Thymus (tissue), 11 donors: ENCODE results near the gene ADAMTSL3. TPM values are rescaled to one million over a fixed set of nuclear protein-coding genes. Genes with fewer than 3 reads are reported as not detected.

Experiments
- DNase-seq, 9 donors: peaks; one replicate each; pipeline ENCODE4 v3.0.0-alpha.2; 2013; ENCODE audit warnings: low spot score in 9 of 9, low read depth in 6 of 9, missing footprints in 1 of 9
- H3K27ac ChIP-seq, 2 donors: one replicate each; pipeline ENCODE4 v1.5.1; 2013; ENCODE audit warnings: control low read depth in 1 of 2, low read depth in 1 of 2, low read length in 1 of 2, mild to moderate bottlenecking in 1 of 2, moderate library complexity in 1 of 2
- H3K27me3 ChIP-seq, 2 donors: one replicate each; pipeline ENCODE4 v1.5.1; 2013; ENCODE audit warnings: low read length in 1 of 2; ENCODE audit not compliant: control insufficient read depth in 2 of 2, insufficient read depth in 1 of 2
- H3K36me3 ChIP-seq, 2 donors: one replicate each; pipeline ENCODE4 v1.5.1; 2013; ENCODE audit warnings: low read length in 1 of 2, mild to moderate bottlenecking in 1 of 2, moderate library complexity in 1 of 2; ENCODE audit not compliant: control insufficient read depth in 2 of 2, insufficient read depth in 2 of 2
- H3K4me1 ChIP-seq, 2 donors: one replicate each; pipeline ENCODE4 v1.5.1; 2013; ENCODE audit warnings: low read length in 2 of 2; ENCODE audit not compliant: control insufficient read depth in 2 of 2, insufficient read depth in 2 of 2
- H3K4me3 ChIP-seq, 2 donors: one replicate each; pipeline ENCODE4 v1.5.1; 2013; ENCODE audit warnings: low read length in 2 of 2, control low read depth in 1 of 2, mild to moderate bottlenecking in 1 of 2
- H3K9me3 ChIP-seq, 2 donors: one replicate each; pipeline ENCODE4 v1.5.1; 2013; ENCODE audit warnings: low read length in 1 of 2, mild to moderate bottlenecking in 1 of 2; ENCODE audit not compliant: control insufficient read depth in 2 of 2, insufficient read depth in 1 of 2
- WGBS: extraction: QIAGEN DNeasy Blood & Tissue Kit; methylation state at CpG from one replicate; pipeline ENCODE4 v1.1.7; 2013; 5-methylcytosine and 5-hydroxymethylcytosine counted together
- polyA plus RNA-seq: library from polyadenylated mRNA; stranded (reverse); fragments of 200-250 nt; gene quantifications from one replicate; pipeline ENCODE4 v1.2.3, GENCODE V29; 2013
- total RNA-seq: library from RNA; stranded (reverse); fragments of 120-200 nt; gene quantifications from one replicate; pipeline ENCODE4 v1.2.4, GENCODE V29; 2013
- donor health status: healthy.

The ADAMTSL3 gene
- total and polyA plus RNA-seq, 2 donors: 0.39 to 1.3 TPM

DNA sequence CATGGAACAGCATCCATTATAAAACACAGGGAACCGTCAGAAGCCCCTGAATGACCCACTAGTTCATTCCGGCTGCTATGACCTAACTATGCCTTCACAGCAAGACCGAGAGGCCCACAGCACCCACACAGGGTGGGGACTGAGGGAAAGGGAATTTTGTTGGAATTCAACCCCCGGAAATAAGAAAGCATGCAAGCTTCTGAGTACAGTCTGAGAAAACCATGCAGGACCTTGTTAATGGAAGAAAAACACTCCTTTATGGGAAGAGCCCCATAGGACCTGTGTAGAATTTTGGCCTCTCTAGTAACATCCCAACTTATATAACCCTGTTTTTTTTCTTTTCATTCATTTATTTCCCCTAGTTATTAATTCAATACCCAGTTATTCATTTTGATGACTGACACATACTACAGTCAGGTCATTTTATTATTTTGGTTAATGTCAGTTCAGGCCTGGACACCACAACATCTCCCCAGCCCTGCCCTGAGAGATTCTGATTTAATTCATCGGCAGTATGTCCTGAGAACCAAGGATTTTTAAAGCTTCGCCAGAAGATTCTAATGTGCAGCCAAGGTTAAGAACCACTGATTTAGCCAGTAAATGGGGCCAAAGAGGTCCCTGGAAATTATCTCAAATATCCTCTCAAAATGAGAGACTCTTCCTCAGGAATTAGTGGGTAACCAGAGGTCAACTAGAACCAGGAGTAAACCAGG is 350.0 kb downstream of the ADAMTSL3 start:
- H3K27ac ChIP-seq: no peak overlapping the region
- WGBS: 95% methylated on average over 6 of the region's 6 CpGs
- H3K4me1 ChIP-seq: no peaks in the 10 kb centered on the region
- no peaks in the 10 kb centered on the region for H3K27me3 ChIP-seq
- DNase-seq: no peak
- no peaks in the 10 kb centered on the region for H3K9me3 ChIP-seq
- no peak overlapping the region for H3K4me3 ChIP-seq
- no peaks in the 10 kb centered on the region for H3K36me3 ChIP-seq

- Histone ChIP-seq H3K4me1 (no peaks in the 10 kb centered on the region), H3K27ac (no peak overlapping the region), H3K4me3 (no peak overlapping the region), H3K27me3 (no peaks in the 10 kb centered on the region), H3K9me3 (no peaks in the 10 kb centered on the region), H3K36me3 (no peaks in the 10 kb centered on the region)
- WGBS: 82% methylated on average over 4 of the region's 4 CpGs
- DNase-seq: no peak
Measured at GRCh38 chr15:84006421-84006820, 352.5 kb downstream of the ADAMTSL3 start.

- no peak overlapping the region for H3K27ac ChIP-seq
- no peaks in the 10 kb centered on the region for H3K4me1 ChIP-seq
- no peak overlapping the region for H3K4me3 ChIP-seq
- no peak for DNase-seq
- no peaks in the 10 kb centered on the region for H3K9me3 ChIP-seq
- no peaks in the 10 kb centered on the region for H3K27me3 ChIP-seq
- WGBS: 95% methylated on average over 7 of the region's 7 CpGs
- no peaks in the 10 kb centered on the region for H3K36me3 ChIP-seq
Measured at GRCh38 chr15:84009616-84010015, 355.7 kb downstream of the ADAMTSL3 start.

- no peaks in the 10 kb centered on the region for H3K9me3 ChIP-seq
Measured at GRCh38 chr15:84010246-84010645, 356.3 kb downstream of the ADAMTSL3 start.

DNA sequence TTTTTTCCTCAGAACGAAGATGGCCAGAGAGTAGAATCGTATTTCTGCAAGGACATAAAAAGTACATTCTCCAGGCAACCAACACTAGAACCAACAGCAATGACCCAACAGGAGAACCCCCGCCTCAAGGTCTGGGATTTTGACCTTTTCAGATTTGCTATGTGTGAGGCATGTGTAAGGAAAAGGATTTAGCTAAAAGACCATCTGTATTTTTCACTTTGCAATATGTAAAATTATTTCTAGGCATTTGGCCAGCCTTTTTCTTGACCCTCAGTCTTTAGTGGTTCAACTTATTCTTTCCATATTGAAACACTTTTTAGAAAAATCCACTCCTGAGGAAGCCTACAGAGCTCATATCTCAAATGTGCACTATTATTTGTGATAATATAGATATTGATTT is 362.4 kb downstream of the ADAMTSL3 start:
- WGBS: 94% methylated on average over 3 of the region's 3 CpGs
- no peak overlapping the region for H3K27ac ChIP-seq
- H3K9me3 ChIP-seq: no peaks in the 10 kb centered on the region
- H3K4me1 ChIP-seq: no peaks in the 10 kb centered on the region
- H3K4me3 ChIP-seq: no peak overlapping the region
- no peaks in the 10 kb centered on the region for H3K36me3 ChIP-seq
- H3K27me3 ChIP-seq: no peaks in the 10 kb centered on the region
- DNase-seq: no peak

More at GRCh38 chr15:84010246-84010645, 356.3 kb downstream of the ADAMTSL3 start:
- H3K4me3 ChIP-seq: no peak overlapping the region
- no peak overlapping the region for H3K27ac ChIP-seq
- H3K36me3 ChIP-seq: no peaks in the 10 kb centered on the region
- H3K27me3 ChIP-seq: no peaks in the 10 kb centered on the region
- no peak for DNase-seq
- H3K4me1 ChIP-seq: no peaks in the 10 kb centered on the region
- WGBS: 96% methylated on average over 1 of the region's 1 CpG

- H3K4me3 ChIP-seq: no peak overlapping the region
- 98% methylated on average over 1 of the region's 1 CpG for WGBS
Measured at GRCh38 chr15:84022516-84022915, 368.6 kb downstream of the ADAMTSL3 start.

DNA sequence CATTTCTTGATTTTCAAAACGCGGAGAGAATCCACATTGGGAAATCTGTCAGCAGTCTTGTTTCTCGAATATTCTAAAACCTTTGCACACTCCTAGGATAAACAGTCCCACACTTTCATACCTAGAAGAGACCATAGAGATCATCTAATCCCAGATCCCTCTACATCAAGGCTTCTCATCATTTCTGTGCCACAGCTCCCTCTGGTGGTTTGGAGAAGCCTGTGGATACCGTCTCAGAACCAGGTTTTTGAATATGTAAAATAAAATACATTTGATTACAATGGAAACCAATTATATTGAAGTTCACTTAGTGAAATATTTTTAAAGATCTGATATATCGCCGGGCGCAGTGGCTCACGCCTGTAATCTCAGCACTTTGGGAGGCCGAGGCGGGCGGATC is 369.7 kb downstream of the ADAMTSL3 start:
- Histone ChIP-seq H3K36me3 (no peaks in the 10 kb centered on the region), H3K4me3 (no peak overlapping the region), H3K9me3 (no peaks in the 10 kb centered on the region), H3K27me3 (no peaks in the 10 kb centered on the region), H3K27ac (no peak overlapping the region), H3K4me1 (no peaks in the 10 kb centered on the region)
- peak in 1 of 9 donors; percentile 14 for DNase-seq
- 97% methylated on average over 11 of the region's 11 CpGs for WGBS

More at GRCh38 chr15:84022516-84022915, 368.6 kb downstream of the ADAMTSL3 start:
- Histone ChIP-seq H3K4me1 (no peaks in the 10 kb centered on the region), H3K27ac (no peak overlapping the region), H3K36me3 (no peaks in the 10 kb centered on the region), H3K9me3 (no peaks in the 10 kb centered on the region), H3K27me3 (no peaks in the 10 kb centered on the region)
- no peak for DNase-seq

DNA sequence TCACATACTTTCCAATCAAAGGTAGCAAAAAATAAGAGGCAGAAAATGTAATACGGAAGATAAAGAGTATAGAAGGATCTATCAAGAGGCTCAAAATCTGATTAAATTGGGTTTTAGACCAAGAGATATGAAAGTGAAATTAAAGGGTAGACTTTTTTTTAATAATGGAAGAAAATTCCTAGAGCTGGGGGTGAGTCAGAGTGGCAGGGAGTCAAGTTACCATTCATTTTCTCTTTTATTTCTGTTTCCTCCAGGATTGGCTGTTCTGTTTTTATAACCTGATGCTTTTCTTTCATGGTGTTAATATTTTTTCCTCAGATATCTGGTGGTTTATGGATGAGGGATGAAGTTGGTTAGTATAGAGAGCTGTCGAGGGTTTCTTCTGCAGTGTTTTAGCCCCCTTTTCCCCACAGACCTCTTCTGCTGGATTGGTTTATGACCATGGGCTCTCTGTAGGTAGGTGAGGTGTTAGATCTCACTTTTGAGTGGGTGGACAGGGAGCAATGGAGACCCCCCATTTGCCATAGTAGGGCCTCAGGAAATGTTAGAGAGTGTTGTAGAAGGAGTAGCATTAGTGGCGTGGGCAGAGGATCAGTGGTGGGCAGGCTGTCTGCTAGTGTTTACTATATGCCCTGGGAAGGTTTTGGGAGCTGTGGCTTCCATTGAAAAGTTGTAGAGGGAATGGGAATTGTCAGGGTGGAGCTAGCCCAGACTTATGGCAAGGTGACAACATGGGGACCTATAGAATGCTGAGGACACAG is 380.1 kb downstream of the ADAMTSL3 start:
- Histone ChIP-seq H3K9me3 (no peaks in the 10 kb centered on the region), H3K27ac (no peak overlapping the region), H3K4me3 (no peak overlapping the region), H3K36me3 (no peaks in the 10 kb centered on the region), H3K4me1 (no peaks in the 10 kb centered on the region), H3K27me3 (no peaks in the 10 kb centered on the region)
- DNase-seq: no peak
- 94% methylated on average over 3 of the region's 3 CpGs for WGBS

DNA sequence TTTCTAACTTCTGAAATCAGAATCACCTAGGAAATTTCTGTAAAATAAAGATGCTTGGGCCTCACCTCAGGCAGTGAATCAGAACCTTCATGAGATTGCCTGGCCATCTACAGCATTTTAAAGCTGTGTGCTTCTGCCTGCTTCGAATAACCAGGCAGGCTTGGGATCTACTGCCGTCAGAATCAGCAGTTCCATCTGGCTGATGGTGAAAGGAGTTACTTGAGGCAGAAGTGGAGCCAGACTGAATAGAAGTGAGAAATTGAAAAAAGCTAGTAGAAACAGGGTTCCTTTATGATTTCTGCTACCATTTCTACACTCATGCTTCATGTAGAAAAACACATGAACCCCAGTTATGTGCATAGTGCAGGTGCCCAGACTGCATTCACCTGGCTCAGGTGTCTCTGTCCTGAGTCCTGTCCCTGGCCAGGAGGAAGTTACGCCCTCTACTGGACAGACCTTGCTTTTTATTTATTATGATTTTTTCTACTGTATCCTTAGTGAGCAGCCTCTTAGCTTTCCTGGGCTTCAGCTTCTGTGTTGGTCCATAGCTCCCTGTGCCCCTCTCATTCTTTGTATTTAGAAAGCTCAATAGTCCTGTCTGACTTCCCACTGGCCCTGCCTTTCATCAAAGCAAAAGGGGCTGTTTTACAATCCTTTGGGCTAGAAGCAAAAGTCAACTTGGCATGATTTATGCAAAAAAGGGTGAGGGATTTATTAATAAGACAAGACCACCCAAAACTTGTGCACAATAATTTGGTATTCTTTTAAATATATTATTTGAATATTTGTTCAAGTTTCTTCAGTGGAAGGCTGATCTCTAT is 380.9 kb downstream of the ADAMTSL3 start:
- no peaks in the 10 kb centered on the region for H3K36me3 ChIP-seq
- H3K4me1 ChIP-seq: no peaks in the 10 kb centered on the region
- H3K27ac ChIP-seq: no peak overlapping the region
- peak in 2 of 9 donors; percentile 3 to 7 for DNase-seq
- H3K4me3 ChIP-seq: no peak overlapping the region
- H3K9me3 ChIP-seq: no peaks in the 10 kb centered on the region
- WGBS: 68% methylated on average over 3 of the region's 3 CpGs
- no peaks in the 10 kb centered on the region for H3K27me3 ChIP-seq
